ENCODE results near the gene CCNG1. TPM values are rescaled to one million over a fixed set of nuclear protein-coding genes. Genes with fewer than 3 reads are reported as not detected.

Gene CCNG1
- polyA plus RNA-seq, 3 donors = 13.1 to 48.9 (median 46.0) TPM

DNA sequence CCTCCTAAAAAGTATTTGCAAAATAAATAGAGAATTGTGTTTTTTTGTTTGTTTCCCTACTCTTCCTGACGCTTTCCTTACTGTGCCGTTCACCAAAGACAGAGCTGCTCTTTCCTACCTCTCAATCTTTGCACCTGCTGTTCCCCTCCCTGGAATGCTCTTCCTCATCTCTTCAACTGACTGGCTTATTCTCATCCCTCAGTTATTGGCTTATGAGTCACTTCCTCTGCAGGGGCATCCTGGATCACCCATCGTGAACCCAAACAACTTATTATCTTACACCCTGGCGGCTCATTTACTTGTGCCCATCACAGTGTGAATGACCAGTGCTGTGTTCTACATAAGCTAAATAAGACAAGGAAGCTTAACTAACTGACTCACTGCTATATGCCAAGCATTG, 36.1 kb upstream of the CCNG1 start:
- H4K20me1 ChIP-seq (ENCODE audit: insufficient read depth, low read length) = no peaks in the 10 kb centered on the region
- H3K36me3 ChIP-seq (replicated peaks in 1 of 2; ENCODE audit: control insufficient read depth in 1 of 2, insufficient read depth in 2 of 2, low read length in 2 of 2) = no peaks in the 10 kb centered on the region
- Mint-ChIP-seq H3K27me3 (ENCODE audit: low read depth in 3 of 3) (peaks cover 0 to 5% (median 3%) of the 10 kb centered on the region in 3 donors), H3K9me3 (peaks cover 0 to 1% (median 0%) of the 10 kb centered on the region in 7 donors), H3K4me3 (no peak overlapping the region), H3K36me3 (no peaks in the 10 kb centered on the region), H3K27ac (no peak overlapping the region), H3K4me1 (peaks cover 15% of the 10 kb centered on the region)
- no peaks in the 10 kb centered on the region for H3K27me3 ChIP-seq (ENCODE audit: control insufficient read depth in 2 of 2, insufficient read depth in 2 of 2, low read length in 2 of 2)
- no peak for DNase-seq
- H3K27ac ChIP-seq (ENCODE audit: low read depth in 1 of 2, low read length in 2 of 2) = no peak overlapping the region
- no peak overlapping the region for H3K4me2 ChIP-seq (replicated peaks; ENCODE audit: extremely low read depth, low read length, poor library complexity, severe bottlenecking)
- no peaks in the 10 kb centered on the region for H3K9me3 ChIP-seq (replicated peaks in 1 of 2; ENCODE audit: control insufficient read depth in 1 of 2, insufficient read depth in 1 of 2, low read length in 2 of 2)
- no peak overlapping the region for H3K9ac ChIP-seq (ENCODE audit: insufficient read depth, low read length, poor library complexity, severe bottlenecking)
- no peak overlapping the region for H2AFZ ChIP-seq (ENCODE audit: insufficient read depth, low read depth, low read length, poor library complexity, severe bottlenecking)
- H3K4me3 ChIP-seq (replicated peaks in 1 of 3; ENCODE audit: low read depth in 2 of 3, low read length in 3 of 3) = no peak overlapping the region
- TF ChIP-seq, protein P1, sequence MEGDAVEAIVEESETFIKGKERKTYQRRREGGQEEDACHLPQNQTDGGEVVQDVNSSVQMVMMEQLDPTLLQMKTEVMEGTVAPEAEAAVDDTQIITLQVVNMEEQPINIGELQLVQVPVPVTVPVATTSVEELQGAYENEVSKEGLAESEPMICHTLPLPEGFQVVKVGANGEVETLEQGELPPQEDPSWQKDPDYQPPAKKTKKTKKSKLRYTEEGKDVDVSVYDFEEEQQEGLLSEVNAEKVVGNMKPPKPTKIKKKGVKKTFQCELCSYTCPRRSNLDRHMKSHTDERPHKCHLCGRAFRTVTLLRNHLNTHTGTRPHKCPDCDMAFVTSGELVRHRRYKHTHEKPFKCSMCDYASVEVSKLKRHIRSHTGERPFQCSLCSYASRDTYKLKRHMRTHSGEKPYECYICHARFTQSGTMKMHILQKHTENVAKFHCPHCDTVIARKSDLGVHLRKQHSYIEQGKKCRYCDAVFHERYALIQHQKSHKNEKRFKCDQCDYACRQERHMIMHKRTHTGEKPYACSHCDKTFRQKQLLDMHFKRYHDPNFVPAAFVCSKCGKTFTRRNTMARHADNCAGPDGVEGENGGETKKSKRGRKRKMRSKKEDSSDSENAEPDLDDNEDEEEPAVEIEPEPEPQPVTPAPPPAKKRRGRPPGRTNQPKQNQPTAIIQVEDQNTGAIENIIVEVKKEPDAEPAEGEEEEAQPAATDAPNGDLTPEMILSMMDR (IDR thresholded peaks at IDR 0.05) = no peak
- no peaks in the 10 kb centered on the region for H3K79me2 ChIP-seq (ENCODE audit: insufficient read depth, low read length)
- peaks cover 13 to 17% of the 10 kb centered on the region in 2 donors for H3K4me1 ChIP-seq (ENCODE audit: control insufficient read depth in 1 of 2, insufficient read depth in 2 of 2, low read length in 2 of 2)
- 66% methylated on average over 3 of the region's 4 CpGs for WGBS (ENCODE audit: insufficient coverage)
- intact Hi-C loops (cut with micrococcal nuclease) = no loop called here

DNA sequence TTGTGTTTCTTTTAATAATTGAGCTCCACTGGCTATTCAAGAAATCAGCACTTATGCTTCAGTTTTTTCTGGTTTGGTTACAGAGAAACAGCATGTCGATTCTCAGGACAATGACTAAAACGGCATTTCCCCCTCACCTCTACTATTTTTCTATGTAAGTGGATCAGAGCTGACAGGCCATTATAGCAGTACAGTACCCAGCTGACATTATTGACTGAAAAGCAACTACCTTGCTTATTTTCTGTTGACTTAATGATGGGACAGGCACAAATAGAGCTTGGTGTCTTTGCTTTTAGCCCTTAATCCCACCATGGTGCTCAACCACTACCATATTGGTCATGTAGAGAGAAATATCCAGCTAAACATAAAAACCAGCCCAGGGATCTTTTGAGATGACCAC, 35.4 kb upstream of the CCNG1 start:
- peaks cover 15 to 18% of the 10 kb centered on the region in 2 donors for H3K4me1 ChIP-seq (ENCODE audit: control insufficient read depth in 1 of 2, insufficient read depth in 2 of 2, low read length in 2 of 2)
- no peak overlapping the region for H3K27ac ChIP-seq (ENCODE audit: low read depth in 1 of 2, low read length in 2 of 2)
- H3K9me3 ChIP-seq (replicated peaks in 1 of 2; ENCODE audit: control insufficient read depth in 1 of 2, insufficient read depth in 1 of 2, low read length in 2 of 2) = no peaks in the 10 kb centered on the region
- H3K9ac ChIP-seq (ENCODE audit: insufficient read depth, low read length, poor library complexity, severe bottlenecking) = no peak overlapping the region
- H3K27ac Mint-ChIP-seq = no peak overlapping the region
- no peak overlapping the region for H3K4me2 ChIP-seq (replicated peaks; ENCODE audit: extremely low read depth, low read length, poor library complexity, severe bottlenecking)
- H3K27me3 Mint-ChIP-seq (ENCODE audit: low read depth in 3 of 3) = peaks cover 2 to 3% (median 3%) of the 10 kb centered on the region in 3 donors
- no peak overlapping the region for H3K4me3 ChIP-seq (replicated peaks in 1 of 3; ENCODE audit: low read depth in 2 of 3, low read length in 3 of 3)
- WGBS (ENCODE audit: insufficient coverage) = no CpG with 5 or more reads among the region's 2 CpGs
- H3K4me1 Mint-ChIP-seq = peaks cover 16% of the 10 kb centered on the region
- H2AFZ ChIP-seq (ENCODE audit: insufficient read depth, low read depth, low read length, poor library complexity, severe bottlenecking) = no peak overlapping the region
- DNase-seq = no peak
- no peaks in the 10 kb centered on the region for H3K36me3 Mint-ChIP-seq
- no peaks in the 10 kb centered on the region for H4K20me1 ChIP-seq (ENCODE audit: insufficient read depth, low read length)
- H3K9me3 Mint-ChIP-seq = peaks cover 0 to 1% (median 0%) of the 10 kb centered on the region in 7 donors
- no peaks in the 10 kb centered on the region for H3K36me3 ChIP-seq (replicated peaks in 1 of 2; ENCODE audit: control insufficient read depth in 1 of 2, insufficient read depth in 2 of 2, low read length in 2 of 2)
- no peak overlapping the region for H3K4me3 Mint-ChIP-seq
- intact Hi-C loops (cut with micrococcal nuclease) = no loop called here
- H3K27me3 ChIP-seq (ENCODE audit: control insufficient read depth in 2 of 2, insufficient read depth in 2 of 2, low read length in 2 of 2) = no peaks in the 10 kb centered on the region
- no peaks in the 10 kb centered on the region for H3K79me2 ChIP-seq (ENCODE audit: insufficient read depth, low read length)
- TF ChIP-seq, protein P1 (IDR thresholded peaks at IDR 0.05) = no peak

Data from CD14-positive monocyte (primary cell).